DMS53 (cell line): Measurements from ENCODE around the gene CASZ1.

Experiments used
- DNase-seq: peaks from one replicate; lab custom pipeline; 2025; lab: John Stamatoyannopoulos, UW

CASZ1 gene

GRCh38 chr1:10686404-10687040, 109.9 kb downstream of the CASZ1 start:
- DNase-seq: peak; percentile 44

GRCh38 chr1:10685808-10686403, 110.5 kb downstream of the CASZ1 start:
- no peak for DNase-seq

GRCh38 chr1:10685196-10685807, 111.1 kb downstream of the CASZ1 start:
- DNase-seq: no peak

GRCh38 chr1:10684221-10684620, 112.2 kb downstream of the CASZ1 start:
- DNase-seq: no peak

GRCh38 chr1:10682449-10683309, 113.8 kb downstream of the CASZ1 start:
- DNase-seq: peak; percentile 52

- DNase-seq: peak; percentile 51
Measured at GRCh38 chr1:10682108-10682445, 114.4 kb downstream of the CASZ1 start.

- no peak for DNase-seq
Measured at GRCh38 chr1:10681296-10682107, 114.9 kb downstream of the CASZ1 start.

- DNase-seq: no peak
Measured at GRCh38 chr1:10680487-10680886, 116.0 kb downstream of the CASZ1 start.

GRCh38 chr1:10679496-10680220, 116.8 kb downstream of the CASZ1 start:
- DNase-seq: peak; percentile 80

- no peak for DNase-seq
Measured at GRCh38 chr1:10678852-10679251, 117.6 kb downstream of the CASZ1 start.

- DNase-seq: no peak
Measured at GRCh38 chr1:10678402-10678801, 118.0 kb downstream of the CASZ1 start.

- DNase-seq: no peak
Measured at GRCh38 chr1:10677491-10678391, 118.7 kb downstream of the CASZ1 start.

- no peak for DNase-seq
Measured at GRCh38 chr1:10676963-10677362, 119.5 kb downstream of the CASZ1 start.

GRCh38 chr1:10675813-10676212, 120.6 kb downstream of the CASZ1 start:
- DNase-seq: no peak

GRCh38 chr1:10674700-10675609, 121.5 kb downstream of the CASZ1 start:
- no peak for DNase-seq

- DNase-seq: no peak
Measured at GRCh38 chr1:10674222-10674621, 122.2 kb downstream of the CASZ1 start.

- DNase-seq: no peak
Measured at GRCh38 chr1:10673109-10673711, 123.2 kb downstream of the CASZ1 start.

- DNase-seq: no peak
Measured at GRCh38 chr1:10672343-10673050, 123.9 kb downstream of the CASZ1 start.
